GM18526 (cell line): ENCODE measurements around the gene NMD3.

Experiments
- POLR2A ChIP-seq: IDR thresholded peaks from 3 replicates; pipeline ENCODE4 v1.6.1; 2011; ENCODE audit not compliant: insufficient read length; ENCODE audit errors: extremely low read depth

The NMD3 gene

GRCh38 chr3:161220850-161221753, at the start of gene NMD3:
TSS of gene NMD3 (plus strand) at chr3:161221311. CDS start at chr3:161222014, 703 bp downstream.
- peak; percentile 88 for TF ChIP-seq POLR2A

- TF ChIP-seq POLR2A, result no peak
Measured at GRCh38 chr3:161171639-161172552, 49.2 kb upstream of the NMD3 start.

- no peak for TF ChIP-seq POLR2A
Measured at GRCh38 chr3:161175506-161175905, 45.6 kb upstream of the NMD3 start.

GRCh38 chr3:161177991-161178390, 43.1 kb upstream of the NMD3 start:
- TF ChIP-seq POLR2A, result no peak

- no peak for TF ChIP-seq POLR2A
Measured at GRCh38 chr3:161187046-161187445, 34.1 kb upstream of the NMD3 start.

- no peak for TF ChIP-seq POLR2A
Measured at GRCh38 chr3:161197855-161198850, 23.0 kb upstream of the NMD3 start.

GRCh38 chr3:161199926-161200325, 21.2 kb upstream of the NMD3 start:
- TF ChIP-seq POLR2A, result no peak

GRCh38 chr3:161203485-161204098, 17.5 kb upstream of the NMD3 start:
- TF ChIP-seq POLR2A, result no peak

- no peak for TF ChIP-seq POLR2A
Measured at GRCh38 chr3:161208931-161209330, 12.2 kb upstream of the NMD3 start.

GRCh38 chr3:161212171-161212771, 8.8 kb upstream of the NMD3 start:
- no peak for TF ChIP-seq POLR2A

GRCh38 chr3:161212906-161213305, 8.2 kb upstream of the NMD3 start:
- no peak for TF ChIP-seq POLR2A

- no peak for TF ChIP-seq POLR2A
Measured at GRCh38 chr3:161213644-161214043, 7.5 kb upstream of the NMD3 start.

- no peak for TF ChIP-seq POLR2A
Measured at GRCh38 chr3:161215185-161215584, 5.9 kb upstream of the NMD3 start.

GRCh38 chr3:161217496-161217895, 3.6 kb upstream of the NMD3 start:
- TF ChIP-seq POLR2A, result no peak
